HFFc6 (cell line): ENCODE measurements around the gene IGLON5. TPM values are rescaled to one million over a fixed set of nuclear protein-coding genes. Genes with fewer than 3 reads are reported as not detected.

Experiments
- DNase-seq: peaks from one replicate; pipeline ENCODE4 v3.0.0-alpha.2; 2018
- H3K27ac Mint-ChIP-seq: 2 replicates; pipeline ENCODE4 v1.8.0; 2020; ENCODE audit warnings: mild to moderate bottlenecking, mixed read lengths
- H3K27me3 Mint-ChIP-seq: 2 replicates; pipeline ENCODE4 v1.8.0; 2021; ENCODE audit warnings: mild to moderate bottlenecking, moderate library complexity, mixed read lengths; ENCODE audit not compliant: insufficient read depth
- H3K36me3 Mint-ChIP-seq: 2 replicates; pipeline ENCODE4 v1.8.0; 2021; ENCODE audit warnings: low read depth, mixed read lengths
- H3K4me1 Mint-ChIP-seq: 2 replicates; pipeline ENCODE4 v1.8.0; 2020; ENCODE audit warnings: low read depth, mixed read lengths
- H3K4me3 Mint-ChIP-seq: 2 replicates; pipeline ENCODE4 v1.8.0; 2020; ENCODE audit warnings: mild to moderate bottlenecking, moderate library complexity, mixed read lengths
- H3K9me3 Mint-ChIP-seq: 2 replicates; pipeline ENCODE4 v1.8.0; 2020; ENCODE audit warnings: mild to moderate bottlenecking, mixed read lengths
- total RNA-seq, 6 experiments: library from RNA; stranded (reverse); fragmentation: NEBNext Ultra II Directional; extraction: Animal tissue kit (Norgen Biotek cat#: 25700); gene quantifications; 2 replicates in 1 of 6; 3 replicates in 5 of 6; pipeline ENCODE4 v1.2.3, GENCODE V29; 2021
- TF ChIP-seq, protein P1 (sequence below): fragments of 200-600 bp; sonication (generic); IDR thresholded peaks from 2 replicates; pipeline ENCODE4 v1.5.0; 2021; ENCODE audit warnings: antibody characterized with exemption, mild to moderate bottlenecking

IGLON5 gene
- total RNA-seq, 6 experiments from 2014 or later: not detected

DNA sequence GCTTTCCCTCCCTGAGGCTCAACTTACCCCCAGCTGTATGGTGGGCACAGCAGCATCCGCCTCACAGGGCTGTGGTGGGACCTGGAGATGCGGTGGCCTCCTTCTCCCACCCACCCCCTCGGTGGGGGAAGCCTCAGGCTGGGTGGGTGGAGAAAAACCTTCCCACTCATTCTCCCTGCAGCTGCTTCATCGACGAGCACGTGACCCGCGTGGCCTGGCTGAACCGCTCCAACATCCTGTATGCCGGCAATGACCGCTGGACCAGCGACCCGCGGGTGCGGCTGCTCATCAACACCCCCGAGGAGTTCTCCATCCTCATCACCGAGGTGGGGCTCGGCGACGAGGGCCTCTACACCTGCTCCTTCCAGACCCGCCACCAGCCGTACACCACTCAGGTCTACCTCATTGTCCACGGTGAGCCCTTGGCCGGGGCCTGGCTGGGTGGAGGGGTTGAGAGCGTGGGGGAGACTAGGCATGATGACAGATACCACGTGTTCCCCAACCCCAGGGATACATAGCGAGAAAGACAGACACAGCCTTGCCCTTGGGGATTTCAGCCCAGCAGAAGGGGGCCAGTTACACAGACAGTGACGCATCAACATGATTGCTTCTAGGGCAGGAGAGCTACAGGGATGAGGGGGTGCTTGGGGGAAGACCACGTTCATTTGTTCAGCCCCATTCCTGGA, 12.2 kb downstream of the IGLON5 start:
- Mint-ChIP-seq H3K27ac (no peak overlapping the region), H3K9me3 (peaks cover 24% of the 10 kb centered on the region), H3K36me3 (no peaks in the 10 kb centered on the region), H3K27me3 (peaks cover 7% of the 10 kb centered on the region; the same call in 1 of the 2 replicates), H3K4me1 (no peaks in the 10 kb centered on the region), H3K4me3 (no peak overlapping the region)
- no peak for DNase-seq
- TF ChIP-seq, protein P1, sequence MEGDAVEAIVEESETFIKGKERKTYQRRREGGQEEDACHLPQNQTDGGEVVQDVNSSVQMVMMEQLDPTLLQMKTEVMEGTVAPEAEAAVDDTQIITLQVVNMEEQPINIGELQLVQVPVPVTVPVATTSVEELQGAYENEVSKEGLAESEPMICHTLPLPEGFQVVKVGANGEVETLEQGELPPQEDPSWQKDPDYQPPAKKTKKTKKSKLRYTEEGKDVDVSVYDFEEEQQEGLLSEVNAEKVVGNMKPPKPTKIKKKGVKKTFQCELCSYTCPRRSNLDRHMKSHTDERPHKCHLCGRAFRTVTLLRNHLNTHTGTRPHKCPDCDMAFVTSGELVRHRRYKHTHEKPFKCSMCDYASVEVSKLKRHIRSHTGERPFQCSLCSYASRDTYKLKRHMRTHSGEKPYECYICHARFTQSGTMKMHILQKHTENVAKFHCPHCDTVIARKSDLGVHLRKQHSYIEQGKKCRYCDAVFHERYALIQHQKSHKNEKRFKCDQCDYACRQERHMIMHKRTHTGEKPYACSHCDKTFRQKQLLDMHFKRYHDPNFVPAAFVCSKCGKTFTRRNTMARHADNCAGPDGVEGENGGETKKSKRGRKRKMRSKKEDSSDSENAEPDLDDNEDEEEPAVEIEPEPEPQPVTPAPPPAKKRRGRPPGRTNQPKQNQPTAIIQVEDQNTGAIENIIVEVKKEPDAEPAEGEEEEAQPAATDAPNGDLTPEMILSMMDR: no peak

DNA sequence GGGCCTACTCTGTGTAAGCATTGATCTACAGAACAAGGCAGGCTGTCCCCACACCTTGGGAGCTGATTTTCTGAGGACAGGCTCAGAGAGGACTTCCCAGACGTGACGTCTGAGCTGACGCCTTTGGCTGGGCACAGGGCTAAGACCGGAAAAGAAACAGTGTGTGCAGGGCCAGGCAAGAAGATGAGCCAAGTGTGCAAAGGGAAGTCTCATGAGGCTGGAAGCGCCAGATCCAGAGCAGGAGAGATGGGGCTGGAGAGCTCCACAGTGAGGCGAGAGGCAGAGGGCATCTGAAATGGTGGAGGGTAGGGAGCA, 12.7 kb downstream of the IGLON5 start:
- H3K9me3 Mint-ChIP-seq: peaks cover 24% of the 10 kb centered on the region
- H3K4me1 Mint-ChIP-seq: no peaks in the 10 kb centered on the region
- no peak overlapping the region for H3K27ac Mint-ChIP-seq
- no peaks in the 10 kb centered on the region for H3K36me3 Mint-ChIP-seq
- peaks cover 7% of the 10 kb centered on the region; the same call in 1 of the 2 replicates for H3K27me3 Mint-ChIP-seq
- TF ChIP-seq, protein P1: no peak
- H3K4me3 Mint-ChIP-seq: no peak overlapping the region
- DNase-seq: no peak

DNA sequence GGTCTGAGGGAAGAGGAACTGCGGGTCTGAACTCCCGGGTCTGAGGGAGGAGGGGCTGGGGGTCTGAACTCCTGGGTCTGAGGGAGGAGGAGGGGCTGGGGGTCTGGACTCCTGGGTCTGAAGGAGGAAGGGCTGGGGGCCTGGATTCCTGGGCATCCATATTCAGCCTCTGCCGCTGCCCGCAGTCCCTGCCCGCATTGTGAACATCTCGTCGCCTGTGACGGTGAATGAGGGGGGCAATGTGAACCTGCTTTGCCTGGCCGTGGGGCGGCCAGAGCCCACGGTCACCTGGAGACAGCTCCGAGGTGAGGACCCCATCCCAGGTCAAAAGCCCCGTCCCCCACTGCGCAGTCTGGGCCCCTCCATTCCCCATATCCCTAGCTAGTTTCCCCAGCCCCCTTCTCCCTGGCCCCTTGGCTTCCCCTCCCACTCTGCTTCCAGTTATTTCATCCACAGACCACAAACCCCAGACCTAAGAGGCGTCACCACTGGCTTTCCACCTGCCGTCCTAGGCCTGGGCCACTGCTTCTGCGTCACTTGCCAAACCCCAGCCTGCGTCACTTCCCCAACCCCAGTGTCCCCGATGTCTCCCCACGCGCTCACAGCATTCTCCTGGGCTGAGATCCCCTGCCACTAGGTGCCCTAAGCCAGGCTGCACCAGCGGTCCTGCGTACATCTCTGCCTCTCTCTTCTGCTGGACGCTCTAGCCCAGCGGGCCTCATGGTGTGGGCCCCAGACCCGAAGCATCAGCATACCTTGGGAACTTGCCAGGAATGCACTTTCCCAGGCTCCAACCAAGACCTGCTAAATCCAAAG, 13.9 kb downstream of the IGLON5 start:
- H3K4me1 Mint-ChIP-seq: no peaks in the 10 kb centered on the region
- no peak overlapping the region for H3K27ac Mint-ChIP-seq
- peaks cover 1% of the 10 kb centered on the region for H3K36me3 Mint-ChIP-seq
- no peak for DNase-seq
- no peak overlapping the region for H3K4me3 Mint-ChIP-seq
- peaks cover 29% of the 10 kb centered on the region for H3K9me3 Mint-ChIP-seq
- H3K27me3 Mint-ChIP-seq: peaks cover 7% of the 10 kb centered on the region; the same call in 1 of the 2 replicates
- TF ChIP-seq, protein P1: no peak

DNA sequence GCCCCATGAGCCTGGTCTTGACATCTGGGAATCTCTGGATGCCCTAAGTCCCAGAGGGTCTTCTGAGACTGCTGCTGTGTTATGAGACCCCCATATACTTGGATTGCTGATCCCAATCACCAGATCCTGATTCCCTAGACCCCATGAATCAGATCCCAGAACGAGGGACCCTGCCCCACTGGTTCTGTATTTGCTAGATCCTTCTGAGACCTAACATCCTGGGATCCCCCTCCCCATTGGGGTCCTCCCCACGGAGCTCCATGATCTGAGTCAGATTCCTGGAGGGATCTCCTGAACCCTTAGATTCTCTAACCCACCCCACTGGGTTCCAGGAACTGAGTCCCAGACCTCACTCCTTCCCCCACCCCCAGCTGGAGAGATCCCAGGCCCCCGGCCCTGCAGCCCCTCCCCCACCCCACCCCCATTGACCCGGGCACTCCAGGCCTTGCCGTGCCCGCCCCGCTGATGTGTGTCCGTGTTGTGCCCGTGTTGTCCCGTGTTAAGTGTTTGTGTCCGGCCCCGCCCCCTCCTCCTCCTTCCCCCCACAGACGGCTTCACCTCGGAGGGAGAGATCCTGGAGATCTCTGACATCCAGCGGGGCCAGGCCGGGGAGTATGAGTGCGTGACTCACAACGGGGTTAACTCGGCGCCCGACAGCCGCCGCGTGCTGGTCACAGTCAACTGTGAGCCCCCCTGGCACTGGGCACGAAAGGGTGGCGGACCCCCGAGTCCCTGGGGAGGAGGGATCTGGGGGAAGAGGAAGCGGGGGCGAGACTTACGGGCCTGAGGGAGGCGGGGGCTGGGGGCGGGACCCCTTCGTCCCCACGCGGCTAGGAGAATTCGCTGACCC, 15.0 kb downstream of the IGLON5 start:
- Mint-ChIP-seq H3K4me1 (no peaks in the 10 kb centered on the region), H3K36me3 (peaks cover 8% of the 10 kb centered on the region), H3K4me3 (no peak overlapping the region), H3K9me3 (peaks cover 29% of the 10 kb centered on the region), H3K27ac (no peak overlapping the region), H3K27me3 (peaks cover 7% of the 10 kb centered on the region; the same call in 1 of the 2 replicates)
- TF ChIP-seq, protein P1: no peak
- DNase-seq: no peak

DNA sequence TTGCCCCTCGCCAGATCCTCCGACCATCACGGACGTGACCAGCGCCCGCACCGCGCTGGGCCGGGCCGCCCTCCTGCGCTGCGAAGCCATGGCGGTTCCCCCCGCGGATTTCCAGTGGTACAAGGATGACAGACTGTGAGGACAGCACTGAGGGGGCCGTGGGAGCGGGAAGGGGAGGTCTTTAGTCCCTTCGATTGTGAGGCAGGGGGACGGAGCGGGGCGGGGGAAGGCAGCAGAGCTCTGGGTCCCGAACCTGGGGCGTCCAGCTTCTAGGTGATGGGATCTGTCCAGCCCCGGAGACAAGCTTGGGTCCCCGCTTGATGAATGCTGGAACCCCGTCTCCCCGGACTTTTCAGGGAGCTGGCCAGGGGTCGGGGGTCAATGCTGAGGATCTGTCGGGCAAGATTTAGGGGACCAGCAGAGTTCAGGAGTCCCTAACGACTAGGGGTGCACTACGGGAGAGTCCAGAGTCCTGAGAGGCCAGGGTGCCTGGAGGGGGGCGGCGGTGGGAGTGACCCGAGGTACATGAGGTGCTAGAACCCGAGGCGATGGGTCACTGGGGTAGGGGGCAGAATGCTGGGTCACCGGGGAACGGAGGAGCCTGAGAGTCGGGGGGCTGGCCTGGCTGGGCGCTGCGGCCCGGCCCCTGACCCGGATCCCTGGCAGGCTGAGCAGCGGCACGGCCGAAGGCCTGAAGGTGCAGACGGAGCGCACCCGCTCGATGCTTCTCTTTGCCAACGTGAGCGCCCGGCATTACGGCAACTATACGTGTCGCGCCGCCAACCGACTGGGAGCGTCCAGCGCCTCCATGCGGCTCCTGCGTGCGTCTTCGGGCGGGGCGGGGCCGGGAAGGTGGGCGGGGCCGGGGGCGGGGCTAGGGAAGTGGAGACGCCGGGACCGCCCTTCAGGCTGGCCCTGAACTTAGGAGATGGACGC, 15.9 kb downstream of the IGLON5 start:
- H3K4me3 Mint-ChIP-seq: no peak overlapping the region

More for the DNA sequence above, 15.9 kb downstream of the IGLON5 start:
- Mint-ChIP-seq H3K36me3 (peaks cover 12% of the 10 kb centered on the region), H3K9me3 (peaks cover 35% of the 10 kb centered on the region), H3K4me1 (no peaks in the 10 kb centered on the region), H3K27me3 (peaks cover 7% of the 10 kb centered on the region; the same call in 1 of the 2 replicates), H3K27ac (no peak overlapping the region)
- TF ChIP-seq, protein P1: no peak
- DNase-seq: no peak
